HG02642 (cell line): ENCODE data around the gene ADPRHL1.
"Not testable (repeated sequence)": the region's sequence is repeated elsewhere in the genome, so short reads cannot be mapped to it uniquely, and the experiment has no call there.

Experiments used
- ATAC-seq: cut with Tn5 transposase; IDR thresholded peaks from one replicate; pipeline ENCODE4 v1.9.1; 2021; ENCODE audit warnings: mild to moderate bottlenecking; ENCODE audit not compliant: unreplicated experiment, poor library complexity

The ADPRHL1 gene

DNA sequence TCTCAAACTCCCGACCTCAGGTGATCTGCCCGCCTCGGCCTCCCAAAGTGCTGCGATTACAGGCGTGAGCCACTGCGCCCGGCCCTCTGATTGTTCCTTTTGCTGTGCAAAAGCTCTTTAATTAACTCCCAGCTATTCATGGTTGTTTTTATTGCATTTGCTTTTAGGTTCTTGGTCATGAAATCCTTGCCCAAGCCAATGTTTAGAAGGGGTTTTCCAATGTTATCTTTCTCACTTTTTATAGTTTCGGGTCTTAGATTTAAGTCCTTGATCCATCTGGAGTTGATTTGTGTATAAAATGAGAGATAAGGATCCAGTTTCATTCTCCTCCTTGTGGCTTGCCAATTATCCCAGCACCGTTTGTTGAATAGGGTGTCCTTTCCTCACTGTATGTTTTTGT is 70.2 kb downstream of the ADPRHL1 start:
- ATAC-seq, result no peak

DNA sequence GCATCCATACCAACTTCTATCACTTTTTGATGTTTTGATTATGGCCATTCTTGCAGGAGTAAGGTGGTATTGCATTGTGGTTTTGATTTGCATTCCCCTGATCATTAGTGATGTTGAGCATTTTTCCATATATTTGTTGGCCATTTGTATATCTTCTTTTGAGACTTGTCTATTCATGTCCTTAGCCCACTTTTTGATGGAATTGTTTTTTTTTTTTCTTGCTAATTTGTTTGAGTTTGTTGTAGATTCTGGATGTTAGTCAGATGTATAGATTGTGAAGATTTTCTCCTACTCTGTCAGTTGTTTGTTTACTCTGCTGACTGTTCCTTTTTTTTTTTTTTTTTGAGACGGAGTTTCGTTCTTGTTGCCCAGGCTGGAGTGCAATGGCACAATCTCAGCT is 70.7 kb downstream of the ADPRHL1 start:
- not testable (repeated sequence) for ATAC-seq

DNA sequence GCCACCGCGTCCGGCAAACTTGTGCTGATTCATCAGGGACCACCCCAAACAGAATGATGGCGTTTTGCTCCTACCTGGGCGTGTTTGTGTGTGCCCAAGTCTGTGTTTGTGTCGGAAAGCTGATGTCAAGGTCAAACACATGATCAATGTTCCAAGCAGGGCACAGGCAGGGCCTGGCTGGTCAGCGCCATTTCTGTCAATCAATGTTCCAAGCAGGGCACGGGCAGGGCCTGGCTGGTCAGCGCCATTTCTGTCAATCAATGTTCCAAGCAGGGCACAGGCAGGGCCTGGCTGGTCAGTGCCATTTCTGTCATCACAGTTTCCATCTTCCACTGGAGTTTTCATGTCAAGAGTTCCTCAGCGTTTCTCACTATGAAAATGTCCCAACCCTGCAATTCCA is 74.5 kb downstream of the ADPRHL1 start:
- ATAC-seq, result no peak

DNA sequence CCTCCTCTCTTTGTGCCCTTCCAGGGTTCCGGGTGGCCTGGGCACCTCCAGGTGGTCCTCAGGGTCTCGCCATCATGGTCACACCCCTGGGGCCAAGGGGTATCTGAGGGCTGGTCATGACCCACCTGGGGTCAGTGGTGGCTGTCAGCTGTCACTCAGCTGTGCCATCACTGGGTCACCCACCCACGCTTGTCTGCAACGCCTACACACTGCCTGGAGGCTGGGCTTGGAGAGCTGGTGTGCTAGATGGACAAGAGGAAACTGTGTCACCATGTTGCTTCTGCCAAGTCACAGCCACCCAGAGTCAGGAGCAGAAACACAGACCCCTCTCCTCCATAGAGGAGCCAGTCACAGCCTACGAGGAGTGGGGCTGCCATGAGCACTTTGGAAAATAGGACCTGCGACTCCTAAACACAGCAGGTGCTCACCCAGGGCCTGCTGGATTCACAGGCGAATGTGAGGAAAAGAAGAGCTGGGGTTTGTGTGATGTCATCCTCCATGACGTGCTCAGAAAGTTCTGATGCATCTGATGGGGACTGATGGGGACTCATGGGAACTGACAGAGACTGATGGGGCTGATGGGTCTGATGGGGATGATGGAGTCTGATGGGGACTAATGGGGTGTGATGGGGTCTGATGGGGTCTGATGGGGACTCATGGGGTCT is 78.6 kb downstream of the ADPRHL1 start:
- no peak for ATAC-seq

DNA sequence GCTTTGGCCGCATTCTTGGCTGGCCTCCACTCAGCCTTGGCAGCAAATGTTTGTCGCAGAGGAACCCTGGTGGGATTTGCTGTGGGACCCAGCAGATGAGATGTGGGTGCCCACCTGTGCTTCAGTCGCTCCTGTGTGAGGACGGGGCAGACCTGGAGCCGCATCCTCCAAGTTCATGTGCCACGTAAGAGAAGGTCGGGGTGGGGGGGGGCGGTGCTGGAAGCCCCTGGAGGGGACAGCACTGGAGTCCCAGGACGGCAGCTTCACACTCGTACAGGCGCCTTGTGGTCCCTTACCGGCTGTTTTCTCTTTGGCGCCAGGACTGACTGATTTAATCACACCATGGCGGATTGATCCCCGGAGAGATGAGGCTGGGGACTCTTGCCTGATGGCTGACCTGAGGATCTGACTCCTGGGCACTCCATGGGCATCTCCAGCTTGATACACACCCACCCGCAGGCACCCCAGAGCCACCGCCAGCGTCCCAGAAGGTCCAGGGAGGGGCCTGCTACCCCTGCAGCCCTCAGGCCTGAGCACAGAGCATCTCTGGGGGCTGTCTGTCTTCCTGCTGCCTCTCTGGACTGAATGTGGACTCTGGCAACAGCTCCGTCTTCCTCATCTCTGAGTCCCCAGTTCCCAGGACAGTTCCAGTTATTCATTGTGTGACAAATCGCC is 79.3 kb downstream of the ADPRHL1 start:
- ATAC-seq, result no peak

DNA sequence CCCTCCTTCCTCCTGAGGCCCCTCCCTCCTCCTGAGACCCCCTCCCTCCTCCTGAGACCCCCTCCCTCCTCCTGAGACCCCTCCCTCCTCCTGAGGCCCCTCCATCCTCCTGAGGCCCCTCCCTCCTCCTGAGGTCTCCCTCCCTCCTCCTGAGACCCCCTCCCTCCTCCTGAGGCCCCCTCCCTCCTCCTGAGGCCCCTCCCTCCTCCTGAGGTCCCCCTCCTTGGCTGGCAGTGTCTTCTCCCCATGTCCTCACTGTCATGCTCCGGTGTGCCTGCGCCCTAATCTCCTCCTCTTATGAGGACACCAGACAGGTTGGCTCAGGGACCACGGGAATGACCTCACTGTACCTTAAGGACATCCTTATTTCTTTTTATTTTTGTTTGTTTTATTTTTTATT is 81.6 kb downstream of the ADPRHL1 start:
- ATAC-seq, result not testable (repeated sequence)

DNA sequence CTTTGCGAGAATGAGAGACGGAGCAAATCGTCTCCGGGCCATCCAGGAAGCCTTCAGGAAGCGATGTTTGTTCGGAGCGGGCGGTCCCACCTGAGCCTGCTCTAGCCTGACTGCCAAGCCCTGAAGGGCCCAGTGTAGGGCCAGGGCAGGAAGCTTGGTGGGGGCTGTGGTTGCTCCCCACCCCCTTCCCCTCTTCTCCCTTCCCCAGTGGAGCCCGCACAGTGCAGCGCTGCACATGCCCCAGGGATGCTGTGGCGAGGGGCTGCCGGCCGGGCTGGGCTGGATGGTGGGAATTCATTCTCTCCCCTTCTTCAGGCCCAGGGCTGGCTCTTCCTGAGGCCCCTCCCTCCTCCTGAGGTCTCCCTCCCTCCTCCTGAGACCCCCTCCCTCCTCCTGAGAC is 82.2 kb downstream of the ADPRHL1 start:
- ATAC-seq, result no peak

DNA sequence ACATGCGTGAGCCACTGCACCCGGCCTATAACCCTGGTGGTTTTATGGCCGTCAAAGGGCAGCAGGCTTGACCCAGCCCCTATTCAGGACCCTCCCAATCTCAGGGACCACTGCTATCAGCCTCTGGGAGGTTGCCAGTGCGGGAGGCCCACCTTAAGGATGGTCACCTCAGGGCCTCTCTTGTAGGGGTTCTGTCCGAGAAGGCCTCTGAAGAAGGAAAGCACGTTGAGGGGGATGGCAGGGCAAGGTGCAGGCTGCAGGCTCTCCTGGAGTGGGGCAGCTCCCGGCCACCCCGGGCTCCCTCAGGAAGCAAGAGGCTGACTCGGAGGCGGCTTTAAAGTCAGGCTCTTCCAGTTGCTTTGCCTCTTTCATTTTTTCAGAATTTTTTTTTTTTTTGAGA is 83.4 kb downstream of the ADPRHL1 start:
- no peak for ATAC-seq

DNA sequence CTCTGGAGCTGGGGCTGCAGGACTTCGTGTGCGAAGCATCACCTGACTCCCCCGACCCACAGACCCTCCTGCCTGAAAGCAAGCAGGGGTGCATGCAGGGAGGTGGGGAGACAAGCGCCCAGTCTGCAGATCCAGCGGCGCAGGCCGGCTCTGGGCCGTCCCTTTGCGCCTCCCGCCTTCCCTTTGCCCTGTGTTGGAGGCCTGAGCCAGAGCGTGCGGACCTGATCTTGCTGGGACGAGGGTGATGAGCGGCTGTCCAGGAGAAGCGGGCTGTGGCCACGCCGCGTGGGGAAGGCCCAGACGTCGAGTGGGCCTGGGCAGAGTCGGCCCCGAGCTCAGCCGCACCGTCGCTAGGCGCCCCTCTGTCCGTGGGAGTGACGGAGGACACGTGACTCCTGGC is 84.1 kb downstream of the ADPRHL1 start:
- ATAC-seq, result no peak

DNA sequence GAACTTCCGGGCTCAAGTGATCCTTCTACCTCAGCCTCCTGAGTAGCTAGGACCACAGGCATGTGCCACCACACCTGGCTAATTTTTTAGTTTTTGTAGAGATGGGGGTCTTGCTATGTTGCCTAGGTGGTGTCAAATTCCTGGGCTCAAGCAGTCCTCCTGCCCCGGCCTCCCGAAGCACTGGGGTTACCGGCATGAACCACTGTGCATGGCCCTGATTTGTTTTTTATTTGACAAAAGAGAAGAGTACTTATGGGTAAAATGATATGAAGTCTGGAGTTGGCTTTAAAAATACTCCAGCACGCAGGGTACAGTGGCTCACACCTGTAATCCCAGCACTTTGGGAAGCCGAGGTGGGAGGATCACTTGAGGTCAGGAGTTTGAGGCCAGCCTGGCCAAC is 84.9 kb downstream of the ADPRHL1 start:
- not testable (repeated sequence) for ATAC-seq

DNA sequence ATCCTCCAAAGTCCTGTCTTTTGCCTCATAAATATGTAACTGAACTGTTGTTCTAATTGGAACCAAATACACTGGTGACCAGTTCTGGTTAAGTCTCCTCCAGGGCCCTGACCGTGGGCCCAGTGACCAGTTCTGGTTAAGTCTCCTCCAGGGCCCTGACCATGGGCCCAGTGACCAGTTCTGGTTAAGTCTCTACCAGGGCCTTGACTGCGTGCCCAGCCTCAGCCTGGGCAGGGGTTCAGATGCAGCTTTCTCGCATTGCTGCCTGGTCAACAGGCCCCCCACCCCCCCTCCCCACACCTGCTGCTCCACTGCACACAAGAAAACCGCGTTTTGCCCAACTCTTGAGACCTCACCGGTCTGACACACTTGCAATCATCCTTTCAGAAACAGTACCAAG is 85.5 kb downstream of the ADPRHL1 start:
- ATAC-seq, result no peak

DNA sequence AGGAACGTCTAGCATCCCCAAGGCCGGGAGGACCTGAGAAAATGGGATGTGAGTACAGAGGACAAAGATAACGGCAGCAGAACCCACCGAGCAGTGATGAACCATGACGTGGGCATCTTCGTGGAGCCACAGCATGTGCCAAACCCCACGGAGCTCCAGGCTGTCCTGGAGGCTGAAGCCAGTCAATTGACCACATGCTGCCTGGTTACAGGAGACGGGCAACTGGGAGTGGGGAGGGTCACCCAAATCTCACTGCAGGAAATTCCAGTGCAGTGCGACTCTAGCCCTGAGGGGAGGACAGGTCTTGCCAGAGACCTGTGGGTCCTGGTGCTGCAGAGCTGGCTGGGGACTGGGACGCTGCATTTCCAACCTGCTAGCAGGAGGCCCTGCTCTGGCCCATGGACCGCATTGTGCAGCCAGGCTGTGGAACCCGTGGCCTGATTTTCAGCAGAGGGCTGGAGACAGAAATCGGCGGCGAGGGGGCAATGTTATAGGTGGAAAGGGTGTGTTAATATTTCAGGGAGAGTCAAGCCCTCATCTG is 86.2 kb downstream of the ADPRHL1 start:
- ATAC-seq, result no peak

DNA sequence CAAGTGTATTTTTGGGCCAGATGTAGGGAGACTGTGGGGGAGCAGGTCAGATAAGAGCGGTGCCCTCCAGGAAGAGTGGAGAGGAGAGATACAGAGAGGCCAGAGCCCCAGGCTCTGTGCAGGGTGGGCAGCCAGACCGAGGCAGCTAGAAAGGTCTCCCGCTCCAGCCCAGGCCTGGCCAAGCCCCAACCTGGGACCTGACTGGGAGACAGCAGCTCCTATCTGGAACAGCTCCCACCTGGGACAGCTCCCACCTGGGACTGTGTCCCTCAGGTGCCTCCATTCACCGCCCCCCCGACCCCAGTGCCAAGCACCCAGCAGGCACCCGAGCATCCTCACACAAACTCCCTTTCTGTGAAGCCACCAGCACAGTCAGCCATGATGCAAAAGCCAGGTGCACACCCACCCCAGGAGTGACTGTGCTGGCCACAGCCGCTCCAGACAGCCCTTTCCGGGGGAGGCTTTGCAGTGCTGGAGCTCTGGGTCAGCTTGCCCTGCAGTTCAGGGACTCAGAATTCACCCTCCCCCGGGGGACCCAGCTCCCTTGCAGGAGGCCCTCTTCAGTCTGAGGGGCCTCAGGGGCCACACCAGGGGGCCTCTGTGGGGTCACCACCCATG is 87.2 kb downstream of the ADPRHL1 start:
- ATAC-seq, result no peak

DNA sequence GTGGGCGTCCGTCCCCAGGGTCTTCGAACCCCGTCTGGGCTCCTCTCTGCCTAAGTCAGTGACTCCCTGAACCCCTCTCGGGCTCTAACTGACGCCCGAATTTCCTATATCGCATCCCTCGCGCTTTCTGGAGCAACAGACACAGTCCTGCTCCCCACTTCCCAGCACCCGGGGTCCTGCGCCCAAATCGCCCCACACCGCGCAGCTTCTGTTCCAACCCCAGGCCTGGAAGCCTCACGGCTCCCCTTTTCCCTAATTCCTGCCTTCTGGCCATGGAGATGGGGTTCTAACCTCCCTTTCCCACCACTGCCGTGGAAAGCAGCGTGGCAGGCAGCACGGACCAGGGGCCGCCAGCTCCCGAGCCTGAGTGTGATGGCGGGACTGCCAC is 87.7 kb downstream of the ADPRHL1 start:
- no peak for ATAC-seq

DNA sequence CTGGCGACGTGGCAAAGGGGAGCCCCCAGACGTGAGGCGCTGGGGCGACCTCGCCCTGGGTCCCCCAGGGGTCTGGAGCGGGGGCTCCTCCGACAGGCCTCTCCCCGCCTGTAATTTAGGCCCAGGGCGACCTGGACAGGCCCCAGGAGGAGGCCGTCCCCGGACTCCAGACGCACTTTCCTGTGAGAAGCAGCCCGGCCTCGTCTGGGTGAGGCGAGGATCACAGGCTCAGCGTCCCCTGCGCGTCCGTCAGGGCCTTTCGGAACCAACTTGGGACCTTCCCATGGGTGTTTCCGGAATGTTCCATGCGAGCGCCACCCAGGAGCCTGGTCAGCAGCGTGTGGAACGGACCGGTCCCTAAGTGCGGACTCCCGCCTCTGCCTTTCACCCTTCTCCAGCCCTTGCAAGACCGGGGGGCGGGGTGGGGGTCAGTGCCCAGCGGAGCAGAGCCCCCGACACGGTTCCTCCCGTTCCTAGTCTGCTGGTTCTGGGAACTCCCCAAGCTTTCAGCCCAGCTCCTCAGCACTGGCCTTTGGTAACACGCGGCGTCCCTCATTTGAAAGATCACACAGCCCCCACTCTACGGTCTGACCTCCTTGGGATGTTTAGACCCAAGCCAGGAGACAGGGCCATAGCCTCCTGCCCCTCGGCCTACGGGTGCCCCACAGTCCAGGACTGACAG is 88.2 kb downstream of the ADPRHL1 start:
- ATAC-seq, result no peak

DNA sequence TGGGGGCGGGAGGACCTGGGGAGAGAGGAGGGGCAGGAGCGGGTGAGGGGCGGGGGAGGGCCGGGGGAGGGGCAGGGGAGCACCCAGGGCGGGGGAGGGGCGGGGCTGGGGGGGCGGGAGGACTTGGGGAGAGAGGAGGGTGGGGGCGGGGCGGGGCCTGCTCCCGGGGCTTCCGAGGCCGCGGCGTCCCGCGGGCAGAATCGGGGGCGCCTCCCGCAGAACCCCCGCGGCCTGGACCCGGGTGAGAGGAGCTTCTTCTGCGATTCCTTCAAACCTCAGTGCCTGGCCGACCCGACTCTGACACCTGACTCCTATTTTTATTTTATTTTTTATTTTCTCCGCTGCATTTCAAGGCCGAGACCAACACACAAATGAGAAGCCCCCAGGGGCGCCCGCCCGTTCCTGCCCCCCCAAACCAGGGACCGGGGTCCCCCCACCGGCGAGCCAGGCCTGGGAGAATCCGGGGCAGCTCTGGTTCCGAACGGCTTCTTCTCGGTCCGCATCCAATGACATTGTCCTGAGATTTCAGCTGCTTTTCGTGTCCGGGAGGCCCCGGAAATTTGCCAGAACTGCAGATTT is 88.9 kb downstream of the ADPRHL1 start:
- ATAC-seq, result no peak

DNA sequence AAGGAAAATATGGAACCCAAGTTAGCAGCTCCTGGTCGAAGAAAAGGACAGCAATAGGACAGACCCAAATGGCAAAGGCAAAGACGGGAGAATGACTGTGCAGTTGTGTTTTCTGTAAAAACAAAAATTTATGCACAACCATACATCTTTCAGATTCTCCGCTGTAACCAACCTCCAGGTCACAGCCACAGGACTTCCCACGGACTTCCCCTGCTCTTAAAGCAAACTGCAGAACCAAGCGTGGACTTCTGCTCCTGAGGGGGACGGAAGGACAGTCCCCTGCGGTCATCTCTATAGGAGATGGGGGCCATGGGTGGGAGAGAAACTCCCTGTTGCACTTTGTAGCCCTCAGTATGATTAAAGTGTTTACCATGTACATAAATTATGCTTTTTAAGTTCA is 91.9 kb downstream of the ADPRHL1 start:
- no peak for ATAC-seq

DNA sequence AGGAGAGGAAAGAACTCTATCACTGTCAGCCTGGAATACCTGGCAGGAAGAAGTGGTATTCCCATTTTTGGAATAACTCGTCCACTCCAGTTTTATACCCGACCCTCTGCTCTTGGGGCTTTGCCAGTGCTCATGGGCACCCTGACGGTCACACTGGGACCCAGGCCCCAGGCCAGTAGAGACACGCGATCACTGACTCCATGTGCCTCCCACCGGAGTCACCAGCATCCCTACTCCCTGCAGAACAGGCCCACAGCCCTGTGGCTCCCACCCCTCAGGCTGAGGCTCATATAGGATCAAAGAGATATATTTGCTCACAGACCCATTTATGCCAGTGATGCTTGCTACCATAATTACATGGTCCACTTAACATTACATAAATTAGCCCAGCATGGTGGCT is 92.8 kb downstream of the ADPRHL1 start:
- no peak for ATAC-seq

DNA sequence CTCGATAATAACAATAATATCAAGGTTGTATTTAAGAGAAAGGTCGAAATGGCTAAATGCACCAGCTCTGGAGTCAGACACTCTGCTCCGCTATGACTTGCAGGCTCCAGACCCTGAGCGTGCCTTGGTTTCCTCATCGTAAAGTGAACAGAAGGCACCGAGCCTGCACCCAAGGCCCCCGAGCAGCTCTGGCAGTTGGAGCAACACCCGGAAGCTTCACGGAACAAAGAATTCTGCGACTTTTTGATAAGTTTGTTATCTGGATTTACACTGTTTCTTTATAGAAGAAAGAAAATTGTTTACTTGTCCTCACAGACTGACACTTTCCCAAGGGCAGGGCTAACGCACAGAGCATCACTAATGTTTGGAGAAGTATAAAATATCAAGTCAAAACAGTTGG is 93.7 kb downstream of the ADPRHL1 start:
- ATAC-seq, result no peak

DNA sequence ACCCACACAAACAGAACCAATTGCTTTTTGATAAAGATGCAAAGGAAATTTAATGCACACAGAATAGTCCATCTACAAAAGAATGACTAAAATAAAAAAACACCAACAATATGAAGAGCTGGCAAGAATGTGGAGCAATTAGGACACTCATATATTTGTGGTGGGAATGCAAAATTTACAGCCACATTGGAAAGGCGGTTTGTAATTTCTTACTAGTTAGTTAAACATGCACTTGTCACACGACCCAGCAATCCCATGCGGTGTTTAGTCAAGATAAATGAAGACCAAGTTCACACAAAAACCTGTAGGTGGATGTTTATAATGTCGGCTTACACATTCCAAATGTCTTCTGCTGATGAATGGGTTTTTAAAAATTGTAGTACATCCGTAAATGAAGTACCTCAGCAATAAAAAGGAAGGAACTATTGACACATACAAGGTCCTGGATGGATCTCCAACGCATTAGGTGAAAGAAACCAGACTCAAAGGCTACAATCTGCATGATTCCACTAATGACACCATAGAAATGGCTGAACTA is 94.6 kb downstream of the ADPRHL1 start:
- ATAC-seq, result no peak
